ENCODE data around the gene KCTD6.

DNA sequence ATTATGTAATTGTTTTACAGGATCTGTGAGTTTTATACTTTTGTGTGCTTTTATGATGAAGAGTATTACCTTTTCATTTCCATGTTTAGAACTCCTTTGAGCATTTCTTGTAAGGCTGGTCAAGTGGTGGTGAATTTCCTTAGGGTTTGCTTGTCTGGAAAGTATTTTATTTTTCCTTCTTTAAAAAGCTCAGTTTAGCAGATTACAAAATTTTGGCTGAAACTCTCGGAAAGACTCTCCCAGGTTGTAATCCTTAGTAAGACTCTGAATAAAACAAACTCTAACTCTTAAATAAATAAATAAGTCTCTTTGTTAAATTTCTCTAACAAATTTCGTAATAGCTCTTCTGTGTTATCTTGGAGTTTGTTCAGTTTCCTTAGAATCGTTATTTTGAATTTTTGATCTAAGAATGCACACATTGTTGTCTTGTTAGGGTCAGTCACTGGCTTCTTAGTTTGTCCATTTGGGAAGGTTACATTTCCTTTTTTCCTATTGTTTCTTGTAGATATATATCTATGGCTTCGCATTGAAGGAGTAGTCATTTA is 59.8 kb downstream of the KCTD6 start:
- TF ChIP-seq POLR2A (IDR thresholded peaks at IDR 0.05): no peak
- TF ChIP-seq, protein P1, sequence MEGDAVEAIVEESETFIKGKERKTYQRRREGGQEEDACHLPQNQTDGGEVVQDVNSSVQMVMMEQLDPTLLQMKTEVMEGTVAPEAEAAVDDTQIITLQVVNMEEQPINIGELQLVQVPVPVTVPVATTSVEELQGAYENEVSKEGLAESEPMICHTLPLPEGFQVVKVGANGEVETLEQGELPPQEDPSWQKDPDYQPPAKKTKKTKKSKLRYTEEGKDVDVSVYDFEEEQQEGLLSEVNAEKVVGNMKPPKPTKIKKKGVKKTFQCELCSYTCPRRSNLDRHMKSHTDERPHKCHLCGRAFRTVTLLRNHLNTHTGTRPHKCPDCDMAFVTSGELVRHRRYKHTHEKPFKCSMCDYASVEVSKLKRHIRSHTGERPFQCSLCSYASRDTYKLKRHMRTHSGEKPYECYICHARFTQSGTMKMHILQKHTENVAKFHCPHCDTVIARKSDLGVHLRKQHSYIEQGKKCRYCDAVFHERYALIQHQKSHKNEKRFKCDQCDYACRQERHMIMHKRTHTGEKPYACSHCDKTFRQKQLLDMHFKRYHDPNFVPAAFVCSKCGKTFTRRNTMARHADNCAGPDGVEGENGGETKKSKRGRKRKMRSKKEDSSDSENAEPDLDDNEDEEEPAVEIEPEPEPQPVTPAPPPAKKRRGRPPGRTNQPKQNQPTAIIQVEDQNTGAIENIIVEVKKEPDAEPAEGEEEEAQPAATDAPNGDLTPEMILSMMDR (IDR thresholded peaks at IDR 0.05 in 4 of 5, conservative IDR thresholded peaks at IDR 0.05 in 1 of 5): no peak
